Kidney glomerular epithelial cell (primary cell): ENCODE measurements around the gene TSPAN9.
A peak's percentile ranks its signal among the peaks of the same experiment; 100 is the strongest.

Source experiments
- DNase-seq: peaks from one replicate; lab custom pipeline; 2025; lab: John Stamatoyannopoulos, UW

The TSPAN9 gene

GRCh38 chr12:3187846-3188770 is 110.9 kb downstream of the TSPAN9 start:
- no peak for DNase-seq

- no peak for DNase-seq
Measured at GRCh38 chr12:3189282-3189681, 112.1 kb downstream of the TSPAN9 start.

- no peak for DNase-seq
Measured at GRCh38 chr12:3190101-3190500, 112.9 kb downstream of the TSPAN9 start.

GRCh38 chr12:3191450-3191849 is 114.3 kb downstream of the TSPAN9 start:
- no peak for DNase-seq

- DNase-seq: no peak
Measured at GRCh38 chr12:3192221-3192620, 115.0 kb downstream of the TSPAN9 start.

GRCh38 chr12:3193131-3193530 is 116.0 kb downstream of the TSPAN9 start:
- no peak for DNase-seq

GRCh38 chr12:3193755-3194154 is 116.6 kb downstream of the TSPAN9 start:
- DNase-seq: no peak

GRCh38 chr12:3195337-3195736 is 118.2 kb downstream of the TSPAN9 start:
- DNase-seq: no peak

GRCh38 chr12:3195859-3196483 is 118.8 kb downstream of the TSPAN9 start:
- DNase-seq: no peak

- no peak for DNase-seq
Measured at GRCh38 chr12:3196488-3196887, 119.3 kb downstream of the TSPAN9 start.

- no peak for DNase-seq
Measured at GRCh38 chr12:3197131-3197818, 120.1 kb downstream of the TSPAN9 start.

- no peak for DNase-seq
Measured at GRCh38 chr12:3199551-3200031, 122.4 kb downstream of the TSPAN9 start.

GRCh38 chr12:3200032-3200617 is 122.9 kb downstream of the TSPAN9 start:
- peak; percentile 34 for DNase-seq

- no peak for DNase-seq
Measured at GRCh38 chr12:3200814-3201233, 123.6 kb downstream of the TSPAN9 start.

- no peak for DNase-seq
Measured at GRCh38 chr12:3201339-3202051, 124.3 kb downstream of the TSPAN9 start.

- no peak for DNase-seq
Measured at GRCh38 chr12:3202096-3202495, 124.9 kb downstream of the TSPAN9 start.

GRCh38 chr12:3202734-3203446 is 125.7 kb downstream of the TSPAN9 start:
- no peak for DNase-seq

GRCh38 chr12:3203713-3204112 is 126.5 kb downstream of the TSPAN9 start:
- DNase-seq: no peak

GRCh38 chr12:3204143-3204542 is 127.0 kb downstream of the TSPAN9 start:
- no peak for DNase-seq

GRCh38 chr12:3204730-3205531 is 127.8 kb downstream of the TSPAN9 start:
- no peak for DNase-seq
